ENCODE results near the gene MTMR6.

- TF ChIP-seq POLR2A (IDR thresholded peaks at IDR 0.05): no peak
- TF ChIP-seq CTCF (IDR thresholded peaks at IDR 0.05): no peak
Measured at GRCh38 chr13:25203127-25203740, 84.1 kb downstream of the MTMR6 start.
